NCI-H1092 treated with DMSO at 0.1 percent for 48 hours (cell line): ENCODE results near the gene PHETA1.
A peak's percentile ranks its signal among the peaks of the same experiment; 100 is the strongest.
"Not testable (repeated sequence)": the region's sequence is repeated elsewhere in the genome, so short reads cannot be mapped to it uniquely, and the experiment has no call there.

Source experiments
- DNase-seq: peaks from one replicate; lab custom pipeline; 2025; lab: John Stamatoyannopoulos, UW

The PHETA1 gene

DNA sequence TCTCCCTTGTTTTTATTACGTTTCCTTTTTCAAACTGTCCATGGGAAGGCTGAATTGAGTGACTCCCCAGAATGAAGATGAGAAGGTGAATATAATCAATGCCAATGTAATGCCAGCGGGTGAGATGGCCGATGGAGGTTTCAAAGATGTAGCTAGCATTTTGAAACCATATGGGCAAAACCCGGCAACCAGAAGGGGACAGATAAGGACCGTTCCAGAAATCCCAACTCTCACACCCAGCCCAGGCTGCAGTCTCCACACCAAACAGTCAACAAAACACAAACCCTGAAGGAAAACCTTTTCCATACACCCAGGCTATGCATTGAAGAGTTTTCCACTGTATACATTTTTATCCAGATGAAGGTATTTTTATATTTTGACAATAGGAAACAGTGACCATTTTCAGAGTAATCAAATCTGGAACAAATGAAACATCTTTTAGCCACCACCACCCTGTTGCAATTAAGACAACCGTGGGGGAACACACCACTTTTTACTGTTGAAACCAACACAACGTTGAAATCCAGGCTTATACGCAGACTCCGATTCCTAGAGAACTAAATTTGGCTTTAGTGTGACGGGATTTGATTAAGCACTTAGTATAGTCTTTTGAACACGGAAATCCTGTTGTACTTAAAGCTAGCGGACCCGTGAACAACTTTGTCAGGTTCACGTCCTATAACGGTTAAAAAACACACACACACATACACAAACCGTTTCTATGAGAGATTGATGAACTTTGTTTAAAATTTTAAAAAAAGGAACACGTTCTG, 19.0 kb downstream of the PHETA1 start:
- no peak for DNase-seq

DNA sequence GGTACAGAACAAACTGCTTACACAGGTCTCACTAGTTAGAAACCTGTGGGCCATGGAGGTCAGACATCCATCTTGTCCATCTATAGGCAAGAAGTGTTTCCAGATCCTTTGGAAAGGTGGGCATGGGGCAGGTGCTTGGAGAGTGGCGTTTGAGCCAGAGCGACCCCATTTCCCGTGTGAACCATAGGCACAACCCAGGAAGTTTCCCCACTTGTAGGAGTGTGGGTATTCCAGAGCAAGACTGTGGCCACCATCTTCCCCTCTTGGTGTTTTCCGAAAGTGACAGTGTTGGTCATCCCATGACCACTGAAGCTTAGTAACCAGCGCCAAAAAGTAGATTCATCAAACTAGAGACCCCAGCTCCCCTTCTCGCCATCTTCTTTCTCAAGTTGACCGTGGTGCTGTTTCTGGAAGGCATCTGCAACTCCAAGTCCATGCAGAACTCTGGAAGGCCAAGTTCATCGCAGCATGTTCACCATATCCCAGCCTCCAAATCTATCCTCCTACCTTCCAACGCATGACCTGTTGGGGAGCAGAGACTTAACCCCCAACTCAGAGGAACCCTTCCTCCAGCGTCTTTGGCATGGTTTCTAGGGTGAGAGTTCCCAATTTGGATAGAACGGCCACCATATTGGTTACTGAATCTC, 19.7 kb downstream of the PHETA1 start:
- DNase-seq: no peak

DNA sequence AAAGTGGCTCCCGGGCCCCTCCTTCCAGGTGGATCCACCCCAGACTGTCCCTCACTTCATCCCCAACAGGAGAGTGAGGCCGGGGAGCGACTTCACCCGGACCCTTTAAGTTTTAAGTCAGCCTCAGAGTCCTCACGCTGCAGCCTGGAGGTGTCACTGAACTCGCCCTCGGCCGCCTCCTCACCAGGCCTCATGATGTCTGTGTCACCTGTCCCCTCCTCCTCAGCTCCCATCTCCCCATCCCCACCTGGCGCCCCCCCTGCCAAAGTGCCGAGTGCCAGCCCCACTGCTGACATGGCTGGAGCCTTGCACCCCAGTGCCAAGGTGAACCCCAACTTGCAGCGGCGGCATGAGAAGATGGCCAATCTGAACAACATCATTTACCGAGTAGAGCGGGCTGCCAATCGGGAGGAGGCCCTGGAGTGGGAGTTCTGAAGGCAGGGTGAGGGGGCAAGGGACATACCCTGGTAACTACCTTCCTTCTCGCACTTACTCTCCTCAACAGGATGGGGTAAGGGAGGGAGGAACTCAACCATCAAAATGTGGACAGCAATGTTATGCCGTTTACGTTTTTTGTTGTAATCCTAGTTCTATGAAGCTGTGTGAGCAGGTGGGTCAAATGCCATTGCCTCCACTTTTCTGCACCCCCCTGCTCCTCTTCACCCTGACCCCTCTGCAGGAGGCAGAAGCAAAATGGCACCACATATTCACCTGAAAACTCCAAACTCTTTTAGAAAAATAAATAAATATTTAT, 20.8 kb downstream of the PHETA1 start:
- DNase-seq: no peak

DNA sequence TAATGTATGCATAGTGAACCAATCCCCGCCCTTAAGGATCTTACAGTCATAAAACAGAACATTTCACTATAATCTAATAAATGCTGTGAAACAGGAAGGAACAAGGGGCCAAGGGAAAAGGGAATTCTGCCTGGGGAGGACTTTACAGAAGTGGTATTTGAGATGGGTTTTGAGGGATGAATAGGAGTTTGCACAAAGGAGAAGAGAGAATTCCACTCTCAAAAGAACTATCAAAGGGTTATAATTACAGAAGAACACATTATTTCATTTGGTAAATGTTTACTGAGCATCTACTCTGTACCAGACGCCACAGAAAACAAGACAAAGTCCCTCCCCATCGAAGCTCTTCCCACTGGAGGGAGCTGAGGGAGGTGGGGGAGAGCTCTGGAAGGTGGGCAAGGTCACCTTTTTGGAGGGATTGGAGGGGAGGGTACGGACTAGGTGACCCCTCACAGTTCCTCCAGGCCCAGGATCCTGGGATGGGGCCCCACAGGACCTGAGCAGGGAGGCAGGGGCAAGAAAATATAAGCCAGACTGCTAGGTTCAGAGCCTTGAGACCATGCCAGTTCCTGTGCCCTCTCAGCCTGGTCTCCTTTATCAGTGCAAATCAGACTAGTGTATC, 24.5 kb downstream of the PHETA1 start:
- DNase-seq: no peak

DNA sequence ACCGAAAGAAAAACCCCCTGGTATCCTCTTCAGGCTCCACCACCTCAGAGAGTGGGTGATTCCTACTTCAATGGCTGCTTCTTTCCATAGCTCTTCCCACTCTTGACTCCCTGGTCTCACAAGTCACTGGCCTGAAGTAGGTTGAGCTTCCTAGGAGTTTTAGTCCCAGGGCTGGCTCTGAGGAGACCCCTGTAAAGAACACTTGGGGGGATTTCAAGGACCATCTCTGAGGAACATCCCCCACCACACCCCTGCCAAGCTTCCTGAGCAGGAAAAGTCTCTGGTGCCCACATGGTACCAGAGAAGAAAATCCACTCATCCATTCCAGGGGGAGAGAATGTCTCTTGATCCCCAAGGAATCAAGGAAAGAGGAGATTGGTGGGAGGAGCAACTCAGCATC, 25.7 kb downstream of the PHETA1 start:
- DNase-seq: no peak

DNA sequence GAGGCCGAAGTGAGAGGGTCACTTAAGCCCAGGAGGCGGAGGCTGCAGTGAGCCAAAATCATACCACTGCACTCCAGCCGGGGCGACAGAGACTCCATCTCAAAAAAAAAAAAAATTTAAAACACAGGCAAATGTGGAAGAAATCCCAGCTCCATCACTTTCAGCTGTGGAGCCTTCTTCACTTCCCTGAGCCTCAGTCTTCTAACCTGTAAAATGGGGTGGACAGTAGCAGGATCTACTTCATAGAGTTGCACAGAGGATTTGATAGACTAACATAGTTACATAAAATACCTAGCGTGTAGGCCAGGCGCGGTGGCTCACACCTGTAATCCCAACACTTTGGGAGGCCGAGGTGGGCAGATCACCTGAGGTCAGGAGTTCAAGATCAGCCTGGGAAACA, 26.5 kb downstream of the PHETA1 start:
- DNase-seq: no peak

DNA sequence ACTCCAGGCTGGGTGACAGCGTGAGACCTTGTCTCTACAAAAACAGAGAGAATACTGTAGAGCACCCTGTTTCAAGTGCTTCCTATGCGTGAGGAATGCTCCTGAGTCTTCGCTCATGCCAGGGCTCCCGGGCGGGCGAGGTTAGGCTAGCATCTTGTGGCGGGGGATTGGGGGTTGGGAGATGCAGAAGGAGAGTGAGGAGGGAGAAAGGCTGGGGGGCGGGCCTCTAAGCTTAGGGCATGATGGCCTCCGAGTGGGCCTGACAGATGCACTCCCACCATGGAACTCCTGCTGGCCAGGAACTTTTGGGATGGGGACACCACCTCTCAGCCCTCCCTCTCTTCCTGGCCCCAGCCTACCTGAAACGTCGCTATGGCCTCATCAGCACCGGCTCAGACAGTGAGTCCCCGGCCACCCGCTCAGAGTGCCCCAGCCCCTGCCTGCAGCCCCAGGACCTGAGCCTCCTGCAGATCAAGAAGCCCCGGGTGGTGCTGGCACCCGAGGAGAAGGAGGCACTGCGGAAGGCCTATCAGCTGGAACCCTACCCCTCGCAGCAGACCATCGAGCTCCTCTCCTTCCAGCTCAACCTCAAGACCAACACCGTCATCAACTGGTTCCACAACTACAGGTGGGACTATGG, 27.3 kb downstream of the PHETA1 start:
- DNase-seq: no peak

DNA sequence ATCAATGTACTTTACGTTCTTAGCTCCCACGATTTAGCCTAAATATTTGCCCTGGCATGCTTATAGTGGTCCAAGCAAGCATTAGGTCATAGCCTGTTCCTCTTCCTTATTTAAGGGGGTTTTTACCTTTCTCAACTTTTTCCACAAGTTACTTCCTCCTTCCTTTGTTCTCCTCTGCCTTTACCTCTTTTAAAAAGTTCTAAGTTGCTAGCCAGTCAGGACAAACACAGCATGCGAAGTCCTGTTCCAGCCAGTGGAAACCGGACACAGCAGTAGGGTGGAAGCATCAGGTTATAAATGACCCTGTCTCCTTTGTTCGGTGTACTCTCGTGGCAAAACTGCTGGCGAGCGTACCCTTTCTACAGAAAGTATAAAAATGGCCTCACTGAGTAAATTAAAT, 28.2 kb downstream of the PHETA1 start:
- DNase-seq: not testable (repeated sequence)

DNA sequence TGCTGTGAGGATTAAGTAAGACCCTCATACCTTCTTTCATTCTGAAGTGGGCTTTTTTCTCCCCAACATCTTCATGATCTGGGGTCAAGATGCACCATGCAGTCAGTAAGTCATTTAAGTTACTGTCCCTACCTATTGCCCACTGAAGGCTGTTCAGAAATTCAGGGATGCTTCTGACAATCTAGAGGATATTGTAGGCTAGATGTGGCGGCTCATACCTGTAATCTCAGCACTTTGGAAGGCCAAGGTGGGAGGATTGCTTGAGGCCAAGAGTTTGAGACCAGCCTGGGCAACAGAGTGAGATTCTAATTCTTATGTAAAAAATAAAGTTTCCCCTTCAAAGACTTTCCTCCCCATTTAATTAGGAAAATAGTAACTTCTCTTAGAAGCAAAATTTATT, 28.7 kb downstream of the PHETA1 start:
- no peak for DNase-seq

DNA sequence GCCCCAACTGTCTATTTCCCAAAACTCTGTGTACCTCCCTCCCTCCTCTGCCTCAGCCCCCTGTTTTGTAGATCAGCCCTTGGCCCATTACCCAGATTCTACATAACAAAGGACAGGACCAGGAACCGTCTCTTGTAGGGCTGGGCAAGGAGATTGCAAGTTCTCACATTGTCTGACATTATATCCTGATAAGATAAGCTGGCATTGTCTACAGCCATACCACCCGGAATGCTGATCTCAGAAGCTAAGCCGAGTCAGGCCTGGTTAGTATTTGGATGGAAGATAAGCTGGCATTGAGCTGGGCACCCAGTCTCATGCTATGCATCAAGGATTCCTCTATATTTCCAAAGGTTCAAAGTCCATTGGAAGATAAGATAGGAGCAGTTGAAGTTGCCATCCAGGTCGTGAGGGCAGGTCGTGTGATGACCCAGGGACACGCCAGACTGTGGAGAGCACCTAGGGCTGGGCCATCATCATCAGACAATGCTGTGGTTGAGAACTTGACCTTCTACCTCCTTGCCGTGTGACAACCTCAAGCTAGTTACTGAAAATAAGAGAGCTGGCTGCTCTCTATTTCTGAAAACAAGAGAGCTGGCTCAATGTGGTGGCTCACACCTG, 29.5 kb downstream of the PHETA1 start:
- DNase-seq: no peak

DNA sequence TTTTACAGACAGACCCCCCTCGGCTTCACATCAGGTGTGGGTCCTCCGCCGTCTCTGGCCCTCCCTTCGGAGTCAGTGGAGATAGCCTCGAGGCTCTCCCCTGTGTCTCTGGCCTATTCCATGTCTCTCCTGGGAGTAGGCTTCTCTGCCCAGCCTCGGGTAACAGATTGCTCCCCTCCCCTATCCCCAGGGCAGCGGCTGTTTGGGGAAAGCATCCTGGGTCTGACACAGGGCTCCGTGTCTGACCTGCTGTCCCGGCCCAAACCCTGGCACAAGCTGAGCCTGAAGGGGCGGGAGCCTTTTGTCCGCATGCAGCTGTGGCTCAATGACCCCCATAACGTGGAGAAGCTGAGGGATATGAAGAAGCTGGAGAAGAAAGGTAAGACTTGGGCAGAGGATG, 30.8 kb downstream of the PHETA1 start:
- no peak for DNase-seq

DNA sequence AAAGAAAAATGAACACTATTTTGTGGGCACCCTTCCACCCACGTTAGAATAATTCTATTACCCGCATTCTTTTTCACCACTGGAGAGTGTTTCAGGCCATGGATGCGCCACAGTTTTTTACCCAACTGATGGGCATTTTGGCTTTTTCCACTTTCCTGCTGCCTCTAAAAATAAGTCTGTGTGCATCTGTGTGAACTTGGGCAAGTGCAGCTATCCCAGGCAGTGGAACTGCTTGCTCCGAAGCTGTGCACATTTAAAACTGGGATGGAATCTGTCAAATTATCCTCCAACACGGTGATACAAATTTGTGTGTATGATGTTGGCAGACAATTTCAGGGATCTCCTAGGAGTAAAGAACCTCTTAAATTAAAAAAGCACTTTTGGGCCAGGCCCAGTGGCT, 31.5 kb downstream of the PHETA1 start:
- no peak for DNase-seq

DNA sequence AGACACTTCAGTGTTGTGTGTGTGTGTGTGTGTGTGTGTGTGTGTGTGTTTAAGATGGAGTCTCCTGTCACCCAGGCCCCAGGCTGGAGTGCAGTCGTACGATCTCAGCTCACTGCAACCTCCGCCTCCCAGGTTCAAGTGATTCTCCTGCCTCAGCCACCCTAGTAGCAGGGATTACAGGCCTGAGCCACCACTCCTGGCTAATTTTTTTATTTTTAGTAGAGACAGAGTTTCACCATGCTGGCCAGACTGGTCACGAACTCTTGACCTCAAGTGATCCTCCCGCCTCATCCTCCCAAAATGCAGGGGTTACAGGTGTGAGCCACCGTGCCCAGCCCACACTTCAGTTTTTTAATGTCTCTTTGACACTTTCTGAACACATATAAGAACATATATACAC, 32.5 kb downstream of the PHETA1 start:
- DNase-seq: not testable (repeated sequence)

DNA sequence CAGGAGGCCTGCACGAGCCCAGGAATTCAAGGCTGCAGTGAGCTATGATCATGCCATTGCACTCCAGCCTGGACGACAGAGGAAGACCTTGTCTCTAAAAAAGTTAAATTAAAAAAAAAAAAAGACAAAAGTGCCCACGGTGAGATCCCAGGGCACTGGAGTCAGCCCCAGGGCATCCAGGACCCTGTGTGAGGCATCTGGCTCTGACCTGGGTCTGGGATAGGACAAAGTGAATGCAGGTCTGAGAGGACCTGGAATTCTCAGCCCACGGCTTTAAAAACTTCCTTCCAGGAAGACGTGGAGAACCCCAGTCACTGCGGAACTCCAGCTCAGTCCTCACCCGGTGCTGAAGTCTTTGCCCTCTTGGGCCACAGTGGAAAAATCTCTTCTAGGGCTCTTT, 33.1 kb downstream of the PHETA1 start:
- no peak for DNase-seq

DNA sequence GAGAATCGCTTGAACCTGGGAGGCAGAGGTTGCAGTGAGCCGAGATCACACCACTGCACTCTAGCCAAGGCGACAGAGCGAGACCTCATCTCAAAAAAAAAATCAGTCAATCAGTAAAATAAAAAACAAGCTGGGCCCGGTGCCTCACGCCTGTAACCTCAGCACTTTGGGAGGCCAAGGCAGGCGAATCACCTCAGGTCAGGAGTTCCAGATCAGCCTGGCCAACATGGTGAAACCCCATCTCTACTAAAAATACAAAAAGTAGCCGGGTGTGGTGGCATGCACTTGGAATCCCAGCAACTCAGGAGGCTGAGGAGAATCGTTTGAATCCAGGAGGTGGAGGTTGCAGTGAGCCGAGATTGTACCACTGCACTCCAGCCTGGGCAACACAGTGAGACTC, 33.6 kb downstream of the PHETA1 start:
- not testable (repeated sequence) for DNase-seq

DNA sequence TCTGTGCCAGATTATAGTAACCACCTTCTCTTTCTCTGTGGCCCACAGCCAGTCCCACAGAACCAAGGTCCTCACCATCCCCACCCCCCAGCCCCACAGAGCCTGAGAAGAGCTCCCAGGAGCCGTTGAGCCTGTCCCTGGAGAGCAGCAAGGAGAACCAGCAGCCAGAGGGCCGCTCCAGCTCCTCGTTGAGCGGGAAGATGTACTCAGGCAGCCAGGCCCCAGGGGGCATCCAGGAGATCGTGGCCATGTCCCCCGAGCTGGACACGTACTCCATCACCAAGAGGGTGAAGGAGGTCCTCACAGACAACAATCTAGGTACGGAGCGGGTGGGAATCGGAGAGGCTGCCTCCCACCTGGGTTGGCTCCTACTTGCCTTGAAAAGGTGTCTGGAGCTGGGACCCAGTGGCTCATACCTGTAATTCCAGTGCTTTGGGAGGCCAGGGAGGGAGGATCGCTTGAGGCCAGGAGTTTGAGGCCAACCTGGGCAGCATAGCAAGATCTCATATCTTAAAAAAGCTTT, 34.4 kb downstream of the PHETA1 start:
- DNase-seq: no peak

DNA sequence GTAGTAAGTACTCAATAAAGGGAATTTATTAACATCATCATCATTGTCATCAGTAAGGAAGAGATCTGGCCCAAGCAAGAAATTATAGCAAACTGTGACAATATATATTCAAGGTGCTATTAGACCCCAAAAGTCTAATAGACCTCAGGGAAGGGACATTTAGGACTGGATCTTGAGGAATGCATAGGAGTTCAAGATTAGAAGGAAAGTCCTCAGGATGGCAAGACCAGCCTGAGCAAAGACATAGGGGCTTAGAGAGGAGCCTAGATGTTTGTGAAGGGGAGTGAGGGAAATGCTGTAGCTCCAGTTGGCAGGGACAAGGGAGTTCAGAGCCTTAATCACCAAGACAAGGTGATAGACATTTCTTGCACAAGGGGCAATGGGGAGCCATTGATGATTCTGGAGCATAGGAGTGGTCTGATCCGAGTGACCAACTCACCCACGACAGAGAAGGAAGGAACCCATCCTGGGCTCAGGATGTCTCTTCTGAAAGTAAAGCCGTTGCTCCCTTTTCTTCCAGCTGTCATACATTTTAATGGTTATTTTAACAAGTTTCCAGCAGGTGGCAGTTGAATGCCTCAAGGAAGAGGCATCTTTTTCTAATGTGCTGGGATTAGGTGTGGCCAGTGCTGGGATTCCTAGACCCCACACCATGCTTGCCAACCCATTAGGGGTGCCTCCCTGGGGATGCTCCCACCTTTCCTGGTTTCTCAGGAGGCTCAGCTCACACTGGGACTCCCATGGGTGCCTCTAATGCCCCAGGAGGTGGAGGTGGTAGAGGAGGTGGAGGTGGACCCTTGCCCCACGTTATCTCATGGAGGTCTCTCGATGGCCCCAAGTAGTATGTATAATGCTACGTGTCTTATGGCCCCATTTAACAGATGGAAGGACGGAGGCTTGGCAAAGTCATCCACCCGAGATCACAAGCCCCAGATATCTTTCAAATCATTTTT, 37.8 kb downstream of the PHETA1 start:
- peak; percentile 13 for DNase-seq

DNA sequence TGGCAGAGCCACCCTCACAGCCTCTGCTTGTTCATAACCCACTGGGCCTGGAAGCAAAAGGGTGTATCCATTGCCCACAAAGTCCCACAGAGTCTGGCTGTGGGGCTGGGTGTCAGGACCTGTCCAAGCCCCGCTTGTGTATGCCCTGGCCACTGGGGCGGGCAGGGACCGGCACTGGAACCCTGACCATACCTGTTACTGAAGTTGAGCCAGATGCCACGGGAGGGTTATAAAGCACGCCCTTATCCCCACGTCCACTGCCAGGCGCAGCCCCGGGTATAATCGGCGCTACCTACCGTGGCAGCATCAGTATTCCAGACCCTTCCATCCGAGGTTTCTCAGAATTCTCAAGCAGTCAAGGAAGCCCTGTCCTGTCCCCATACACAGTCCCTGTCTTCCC, 40.8 kb downstream of the PHETA1 start:
- no peak for DNase-seq

DNA sequence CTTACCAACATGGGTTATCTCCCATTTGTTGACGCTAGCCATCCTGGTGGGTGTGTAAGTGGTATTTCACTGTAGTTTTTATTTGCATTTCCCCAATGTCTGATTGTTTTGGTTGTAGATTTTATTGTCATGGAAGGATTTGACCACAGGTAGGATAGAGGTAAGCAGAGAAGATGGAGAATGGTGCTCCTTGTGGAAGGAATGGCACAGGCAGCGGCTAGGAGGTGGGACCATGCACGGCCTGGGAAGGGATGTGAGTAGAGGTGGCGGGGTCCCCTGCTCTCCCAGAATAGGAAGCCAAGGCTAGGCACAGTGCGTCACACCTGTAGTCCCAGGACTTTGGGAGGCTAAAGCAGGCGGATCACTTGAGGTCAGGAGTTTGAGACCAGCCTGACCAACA, 41.4 kb downstream of the PHETA1 start:
- no peak for DNase-seq
